Measurements from ENCODE around the gene PKD1L1. TPM values are rescaled to one million over a fixed set of nuclear protein-coding genes. Genes with fewer than 3 reads are reported as not detected.

The PKD1L1 gene
- total RNA-seq, 1 experiment from 2014 or later, result 0.17 TPM

DNA sequence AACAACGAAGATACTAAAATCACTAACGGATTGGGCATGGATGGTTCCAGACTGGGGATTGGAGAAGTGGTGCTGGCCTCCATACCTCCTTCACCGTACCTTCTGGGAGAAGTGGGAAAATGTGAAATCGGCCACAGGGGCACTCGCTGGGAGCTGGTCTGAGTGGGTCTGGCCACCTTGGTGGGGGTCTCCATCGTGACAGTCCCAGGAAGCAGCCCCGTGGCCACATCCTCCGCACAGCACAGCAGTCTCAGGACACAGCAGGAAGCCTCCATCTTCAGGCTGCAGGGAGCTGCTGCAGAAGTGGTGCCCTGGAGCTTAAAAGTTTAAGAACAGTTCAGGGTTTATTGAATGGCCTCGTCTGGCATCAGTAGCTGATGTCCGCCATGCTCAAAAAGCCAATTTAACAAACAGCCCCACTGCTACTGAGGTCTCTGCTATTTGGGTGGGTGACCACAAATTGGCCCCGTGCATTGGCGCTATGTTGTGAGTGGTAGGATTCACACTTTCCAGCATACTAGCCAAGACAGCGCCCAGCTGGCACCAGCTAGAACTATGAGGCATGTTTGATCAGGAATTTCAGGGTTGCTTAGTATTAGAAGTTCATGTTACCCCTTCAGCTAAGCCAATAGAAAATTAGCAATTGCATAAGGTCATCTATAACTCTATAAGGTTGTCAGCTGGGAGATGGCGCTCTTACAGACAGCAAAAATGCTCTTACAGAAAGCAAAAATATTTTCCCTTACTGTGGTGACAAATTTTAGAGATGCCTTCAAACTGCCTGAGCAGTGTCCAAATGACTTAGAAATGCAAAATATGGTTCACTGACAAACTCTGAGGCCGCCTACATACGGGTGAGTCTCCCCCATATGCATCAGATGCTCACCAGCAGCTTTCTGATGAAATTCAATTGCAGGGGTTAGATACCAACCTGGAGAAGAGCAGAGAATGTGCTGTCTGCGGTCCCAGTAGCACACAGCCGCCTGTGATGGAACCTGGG is 17.0 kb downstream of the PKD1L1 start:
- no peak overlapping the region for H3K4me2 ChIP-seq (ENCODE audit: low read length)
- no peaks in the 10 kb centered on the region for H3K9me3 ChIP-seq (ENCODE audit: control insufficient read depth in 1 of 2, insufficient read depth in 1 of 2, low read depth in 1 of 2, low read length in 2 of 2)
- no peaks in the 10 kb centered on the region for H3K27me3 ChIP-seq (ENCODE audit: insufficient read depth, low read length)
- no peaks in the 10 kb centered on the region for H3K9me2 ChIP-seq (ENCODE audit: insufficient read depth)
- POLR2A ChIA-PET, result no interaction called here
- CTCF ChIA-PET, result no interaction called here
- H4K20me1 ChIP-seq (ENCODE audit: insufficient read depth), result no peaks in the 10 kb centered on the region
- H3K4me1 ChIP-seq (ENCODE audit: control insufficient read depth in 1 of 2, insufficient read depth in 2 of 2, low read length in 2 of 2), result no peaks in the 10 kb centered on the region
- H3K4me3 ChIP-seq (replicated peaks in 1 of 2; ENCODE audit: low read depth in 1 of 2, low read length in 2 of 2), result no peak overlapping the region
- H3K27ac ChIP-seq (ENCODE audit: low read depth, low read length), result no peak overlapping the region
- intact Hi-C loops (cut with micrococcal nuclease), result no loop called here
- BruUV-seq (replicated peaks), result no TSS peak
- no peaks in the 10 kb centered on the region for H3K79me2 ChIP-seq (ENCODE audit: insufficient read depth, low read length)
- RAD21 ChIA-PET (ENCODE audit: low non-redundant PET in 1 of 2, low total read pairs in 2 of 2, uncharacterized antibody in 2 of 2, unreplicated experiment in 2 of 2), result no interaction called here
- DNase-seq (ENCODE audit: low read depth, low spot score) (no peak), ATAC-seq (no peak)
- no peak overlapping the region for H3K9ac ChIP-seq (ENCODE audit: low read length)
- TF ChIP-seq CBX3 (IDR thresholded peaks at IDR 0.05; ENCODE audit: low read depth) (no peak), POLR2A (IDR thresholded peaks at IDR 0.05; ENCODE audit: borderline replicate concordance, extremely low read depth, insufficient read depth, insufficient read length) (no peak), YY1 (IDR thresholded peaks at IDR 0.05; ENCODE audit: extremely low read depth, insufficient replicate concordance, low read depth, low read length) (no peak), POLR2AphosphoS5 (IDR thresholded peaks at IDR 0.05; ENCODE audit: low read depth, low read length) (no peak), REST (IDR thresholded peaks at IDR 0.05; ENCODE audit: low read depth) (no peak), CEBPB (IDR thresholded peaks at IDR 0.05; ENCODE audit: low read depth) (no peak), SIN3A (IDR thresholded peaks at IDR 0.05; ENCODE audit: low read depth) (no peak), TCF7L2 (IDR thresholded peaks at IDR 0.05; ENCODE audit: borderline replicate concordance, extremely low read depth, insufficient read depth, insufficient read length) (no peak), FOSL1 (IDR thresholded peaks at IDR 0.05; ENCODE audit: low read depth) (no peak), EGR1 (IDR thresholded peaks at IDR 0.05; ENCODE audit: low read depth) (no peak), ELF1 (IDR thresholded peaks at IDR 0.05; ENCODE audit: borderline replicate concordance, low read depth) (no peak), JUND (IDR thresholded peaks at IDR 0.05) (no peak), EZH2phosphoT487 (IDR thresholded peaks at IDR 0.05; ENCODE audit: borderline replicate concordance) (no peak), RAD21 (IDR thresholded peaks at IDR 0.05; ENCODE audit: low read depth) (no peak)
- TF ChIP-seq, protein P1, sequence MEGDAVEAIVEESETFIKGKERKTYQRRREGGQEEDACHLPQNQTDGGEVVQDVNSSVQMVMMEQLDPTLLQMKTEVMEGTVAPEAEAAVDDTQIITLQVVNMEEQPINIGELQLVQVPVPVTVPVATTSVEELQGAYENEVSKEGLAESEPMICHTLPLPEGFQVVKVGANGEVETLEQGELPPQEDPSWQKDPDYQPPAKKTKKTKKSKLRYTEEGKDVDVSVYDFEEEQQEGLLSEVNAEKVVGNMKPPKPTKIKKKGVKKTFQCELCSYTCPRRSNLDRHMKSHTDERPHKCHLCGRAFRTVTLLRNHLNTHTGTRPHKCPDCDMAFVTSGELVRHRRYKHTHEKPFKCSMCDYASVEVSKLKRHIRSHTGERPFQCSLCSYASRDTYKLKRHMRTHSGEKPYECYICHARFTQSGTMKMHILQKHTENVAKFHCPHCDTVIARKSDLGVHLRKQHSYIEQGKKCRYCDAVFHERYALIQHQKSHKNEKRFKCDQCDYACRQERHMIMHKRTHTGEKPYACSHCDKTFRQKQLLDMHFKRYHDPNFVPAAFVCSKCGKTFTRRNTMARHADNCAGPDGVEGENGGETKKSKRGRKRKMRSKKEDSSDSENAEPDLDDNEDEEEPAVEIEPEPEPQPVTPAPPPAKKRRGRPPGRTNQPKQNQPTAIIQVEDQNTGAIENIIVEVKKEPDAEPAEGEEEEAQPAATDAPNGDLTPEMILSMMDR (IDR thresholded peaks at IDR 0.05 in 2 of 3, conservative IDR thresholded peaks at IDR 0.05 in 1 of 3; ENCODE audit: borderline replicate concordance in 1 of 3, insufficient read depth in 1 of 3, low read depth in 2 of 3, low read length in 2 of 3), result no peak
- TF ChIP-seq, protein P2, sequence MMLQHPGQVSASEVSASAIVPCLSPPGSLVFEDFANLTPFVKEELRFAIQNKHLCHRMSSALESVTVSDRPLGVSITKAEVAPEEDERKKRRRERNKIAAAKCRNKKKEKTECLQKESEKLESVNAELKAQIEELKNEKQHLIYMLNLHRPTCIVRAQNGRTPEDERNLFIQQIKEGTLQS (IDR thresholded peaks at IDR 0.05), result no peak
- TF ChIP-seq, protein P3, sequence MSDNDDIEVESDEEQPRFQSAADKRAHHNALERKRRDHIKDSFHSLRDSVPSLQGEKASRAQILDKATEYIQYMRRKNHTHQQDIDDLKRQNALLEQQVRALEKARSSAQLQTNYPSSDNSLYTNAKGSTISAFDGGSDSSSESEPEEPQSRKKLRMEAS (IDR thresholded peaks at IDR 0.05), result no peak
- H2AFZ ChIP-seq (ENCODE audit: low read depth, low read length, poor library complexity, severe bottlenecking), result no peak overlapping the region
- H3K36me3 ChIP-seq (ENCODE audit: control insufficient read depth in 1 of 2, insufficient read depth in 2 of 2, low read length in 2 of 2), result no peaks in the 10 kb centered on the region

Data from HCT116 (cell line).